A673 (cell line): Measurements from ENCODE around the gene KLHL4.

Experiments used
- CTCF ChIP-seq: fragments of 300-800, 200-600 bp; sonication (generic); conservative IDR thresholded peaks from 2 replicates; pipeline ENCODE4 v1.5.1; 2017; ENCODE audit warnings: low read depth, mild to moderate bottlenecking, antibody characterized with exemption, low read length, moderate library complexity, mixed read lengths
- EZH2 ChIP-seq: fragments of 200-600 bp; sonication (generic); IDR thresholded peaks from 2 replicates; pipeline ENCODE4 v1.6.1; 2017; ENCODE audit warnings: borderline replicate concordance, low read depth, mild to moderate bottlenecking, mixed read lengths, antibody characterized with exemption, low read length; ENCODE audit not compliant: poor library complexity, severe bottlenecking

GRCh38 chrX:87663421-87663820 is 145.8 kb downstream of the KLHL4 start:
- TF ChIP-seq EZH2 (no peak), CTCF (no peak)
